ENCODE data around the gene PHYHD1. TPM values are rescaled to one million over a fixed set of nuclear protein-coding genes. Genes with fewer than 3 reads are reported as not detected.

Gene PHYHD1
- total and polyA plus RNA-seq, 2 donors (not counting 3 experiments of a cell fraction or from before 2014, with no cell fraction given): 1.1 to 1.8 TPM

DNA sequence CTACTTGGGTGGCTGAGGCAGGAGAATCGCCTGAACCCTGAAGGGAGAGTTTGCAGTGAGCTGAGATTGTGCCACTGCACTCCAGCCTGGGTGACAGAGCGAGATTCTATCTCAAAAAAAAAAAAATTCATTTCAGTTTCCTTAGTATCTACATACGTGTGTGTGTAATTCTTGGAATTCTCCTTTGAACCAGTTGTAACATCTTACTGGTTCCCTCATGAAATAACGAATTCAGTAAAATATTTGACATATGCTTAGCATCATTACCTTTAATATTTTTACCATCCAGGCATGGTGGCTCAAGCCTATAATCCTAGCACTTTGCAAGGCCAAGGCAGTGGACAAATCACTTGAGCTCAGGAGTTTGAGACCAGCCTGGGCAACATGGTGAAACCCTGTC is 8.8 kb downstream of the PHYHD1 start:
- dilution Hi-C loops (cut with MboI; ENCODE audit: extremely low pct_ligation_motif_present, low sequenced_read_pairs) (no loop called here), intact Hi-C loops (cut with micrococcal nuclease) (loop anchor here (5.0 kb wide), 1 partner anchor 47 kb away; the partner anchor contains the start of genes KYAT1 and LRRC8A)
- DNase-seq (ENCODE audit: low read depth, low spot score) (no peak), FAIRE-seq (no peak)
- ChIA-PET POLR2A (interaction anchor here (0.6 to 0.7 kb wide), 2 partner anchors 26 to 55 kb away, joined by 4 to 5 read pairs; no protein-coding TSS in a partner anchor), CTCF (interaction anchor here (1.3 to 7.2 kb wide), 9 partner anchors 10 to 111 kb away, joined by 3 to 146 read pairs (median 7); partner anchors contain the start of gene ENDOG)
- Histone ChIP-seq H3K9me1 (replicated peaks; ENCODE audit: control insufficient read depth, extremely low read depth, insufficient read depth, low read length) (no peaks in the 10 kb centered on the region), H3K9ac (replicated peaks; ENCODE audit: extremely low read depth, insufficient read depth, low read length) (no peak overlapping the region), H3K4me2 (ENCODE audit: insufficient read depth, low read length) (no peak overlapping the region), H4K20me1 (replicated peaks; ENCODE audit: control insufficient read depth, extremely low read depth, insufficient read depth, low read length) (no peaks in the 10 kb centered on the region), H3K27ac (ENCODE audit: insufficient read depth, low read depth, low read length) (no peak overlapping the region), H3K4me1 (ENCODE audit: control insufficient read depth, extremely low read depth, insufficient read depth, low read length) (no peaks in the 10 kb centered on the region), H3K79me2 (ENCODE audit: control insufficient read depth, insufficient read depth, low read length) (no peaks in the 10 kb centered on the region), H3K9me3 (replicated peaks; ENCODE audit: control insufficient read depth, insufficient read depth, low read length) (no peaks in the 10 kb centered on the region), H3K4me3 (replicated peaks in 1 of 3; ENCODE audit: insufficient read depth in 1 of 3, low read depth in 1 of 3, low read length in 3 of 3) (no peak overlapping the region), H3K27me3 (ENCODE audit: control insufficient read depth in 2 of 2, insufficient read depth in 2 of 2, low read length in 2 of 2) (no peaks in the 10 kb centered on the region), H3K36me3 (ENCODE audit: control insufficient read depth in 2 of 2, extremely low read depth in 1 of 2, insufficient read depth in 2 of 2, low read length in 2 of 2) (no peaks in the 10 kb centered on the region), H2AFZ (ENCODE audit: low read depth, low read length) (no peak overlapping the region)
- BruUV-seq (replicated peaks): no TSS peak
- TF ChIP-seq JUN (IDR thresholded peaks at IDR 0.05; ENCODE audit: borderline replicate concordance, insufficient read depth, insufficient read length, low read depth) (no peak), MYC (IDR thresholded peaks at IDR 0.05; ENCODE audit: low read depth, low read length) (no peak), GATA2 (IDR thresholded peaks at IDR 0.05; ENCODE audit: insufficient read depth, insufficient read length, low read depth, low read length) (no peak)

- Histone ChIP-seq H3K36me3 (ENCODE audit: control insufficient read depth in 2 of 2, extremely low read depth in 1 of 2, insufficient read depth in 2 of 2, low read length in 2 of 2) (no peaks in the 10 kb centered on the region), H3K4me2 (ENCODE audit: insufficient read depth, low read length) (no peak overlapping the region), H4K20me1 (replicated peaks; ENCODE audit: control insufficient read depth, extremely low read depth, insufficient read depth, low read length) (no peaks in the 10 kb centered on the region), H3K27ac (ENCODE audit: insufficient read depth, low read depth, low read length) (no peak overlapping the region), H3K9me1 (replicated peaks; ENCODE audit: control insufficient read depth, extremely low read depth, insufficient read depth, low read length) (no peaks in the 10 kb centered on the region), H3K9me3 (replicated peaks; ENCODE audit: control insufficient read depth, insufficient read depth, low read length) (no peaks in the 10 kb centered on the region), H3K4me1 (ENCODE audit: control insufficient read depth, extremely low read depth, insufficient read depth, low read length) (no peaks in the 10 kb centered on the region), H3K9ac (replicated peaks; ENCODE audit: extremely low read depth, insufficient read depth, low read length) (no peak overlapping the region), H3K79me2 (ENCODE audit: control insufficient read depth, insufficient read depth, low read length) (no peaks in the 10 kb centered on the region), H3K27me3 (ENCODE audit: control insufficient read depth in 2 of 2, insufficient read depth in 2 of 2, low read length in 2 of 2) (no peaks in the 10 kb centered on the region), H2AFZ (ENCODE audit: low read depth, low read length) (no peak overlapping the region), H3K4me3 (replicated peaks in 1 of 3; ENCODE audit: insufficient read depth in 1 of 3, low read depth in 1 of 3, low read length in 3 of 3) (no peak overlapping the region)
- dilution Hi-C loops (cut with MboI; ENCODE audit: extremely low pct_ligation_motif_present, low sequenced_read_pairs) (no loop called here), intact Hi-C loops (cut with micrococcal nuclease) (no loop called here)
- no TSS peak for BruUV-seq (replicated peaks)
- DNase-seq (ENCODE audit: low read depth, low spot score) (no peak), FAIRE-seq (no peak)
- TF ChIP-seq, protein P1, sequence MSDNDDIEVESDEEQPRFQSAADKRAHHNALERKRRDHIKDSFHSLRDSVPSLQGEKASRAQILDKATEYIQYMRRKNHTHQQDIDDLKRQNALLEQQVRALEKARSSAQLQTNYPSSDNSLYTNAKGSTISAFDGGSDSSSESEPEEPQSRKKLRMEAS (IDR thresholded peaks at IDR 0.05; ENCODE audit: insufficient read depth, insufficient read length): no peak
- TF ChIP-seq JUN (IDR thresholded peaks at IDR 0.05; ENCODE audit: borderline replicate concordance, insufficient read depth, insufficient read length, low read depth): no peak
- no peak for TF ChIP-seq EZH2 (IDR thresholded peaks at IDR 0.05; ENCODE audit: borderline replicate concordance, low read depth, low read length, severe bottlenecking)
- no peak for TF ChIP-seq MYC (IDR thresholded peaks at IDR 0.05; ENCODE audit: low read depth, low read length)
- no peak for TF ChIP-seq FOS (IDR thresholded peaks at IDR 0.05; ENCODE audit: borderline replicate concordance, insufficient read depth, low read length)
- TF ChIP-seq POLR2A (IDR thresholded peaks at IDR 0.05; ENCODE audit: low read depth, low read length): no peak
- TF ChIP-seq GATA2 (IDR thresholded peaks at IDR 0.05; ENCODE audit: insufficient read depth, insufficient read length, low read depth, low read length): no peak
- no peak for TF ChIP-seq CTCF (IDR thresholded peaks at IDR 0.05; ENCODE audit: extremely low read depth in 1 of 2, insufficient read depth in 1 of 2, low read depth in 1 of 2, low read length in 2 of 2)
- TF ChIP-seq POLR2AphosphoS5 (IDR thresholded peaks at IDR 0.05; ENCODE audit: insufficient read depth, low read depth, low read length): no peak
- ChIA-PET CTCF (interaction anchor here (1.1 to 1.2 kb wide), 2 partner anchors 73 to 116 kb away, joined by 3 to 4 read pairs; partner anchors contain the start of gene ENDOG), POLR2A (no interaction called here)
Observed at GRCh38 chr9:128933731-128934130, 12.9 kb downstream of the PHYHD1 start.
